ENCODE results near the gene BCKDK. TPM values are rescaled to one million over a fixed set of nuclear protein-coding genes. Genes with fewer than 3 reads are reported as not detected.
A peak's percentile ranks its signal among the peaks of the same experiment; 100 is the strongest.
"Not testable (repeated sequence)": the region's sequence is repeated elsewhere in the genome, so short reads cannot be mapped to it uniquely, and the experiment has no call there.

The BCKDK gene
- total RNA-seq, 1 experiment from 2014 or later: 52.7 TPM

GRCh38 chr16:31099860-31100638, 8.1 kb upstream of the BCKDK start:
- H3K27me3 ChIP-seq (ENCODE audit: control insufficient read depth, insufficient read depth, low read length): no peaks in the 10 kb centered on the region
- H3K36me3 ChIP-seq (replicated peaks; ENCODE audit: control insufficient read depth, insufficient read depth, low read length): no peaks in the 10 kb centered on the region
- no peak overlapping the region for H3K4me3 ChIP-seq (ENCODE audit: insufficient read depth, low read depth, low read length)
- no peak for DNase-seq

GRCh38 chr16:31100876-31101641, 7.1 kb upstream of the BCKDK start:
- H3K27me3 ChIP-seq (ENCODE audit: control insufficient read depth, insufficient read depth, low read length); DNase-seq; H3K36me3 ChIP-seq (replicated peaks; ENCODE audit: control insufficient read depth, insufficient read depth, low read length); H3K4me3 ChIP-seq (ENCODE audit: insufficient read depth, low read depth, low read length): not testable (repeated sequence)

GRCh38 chr16:31105677-31106213, 2.4 kb upstream of the BCKDK start:
- H3K4me3 ChIP-seq (ENCODE audit: insufficient read depth, low read depth, low read length): no peak overlapping the region
- peaks cover 6% of the 10 kb centered on the region for H3K36me3 ChIP-seq (replicated peaks; ENCODE audit: control insufficient read depth, insufficient read depth, low read length)
- H3K27me3 ChIP-seq (ENCODE audit: control insufficient read depth, insufficient read depth, low read length): no peaks in the 10 kb centered on the region; the same call in 1 of the 2 replicates
- DNase-seq: peak; percentile 97

GRCh38 chr16:31106509-31107464, 1.4 kb upstream of the BCKDK start:
- no peak for DNase-seq
- Histone ChIP-seq H3K4me3 (ENCODE audit: insufficient read depth, low read depth, low read length) (no peak overlapping the region), H3K27me3 (ENCODE audit: control insufficient read depth, insufficient read depth, low read length) (no peaks in the 10 kb centered on the region; the same call in 1 of the 2 replicates), H3K36me3 (replicated peaks; ENCODE audit: control insufficient read depth, insufficient read depth, low read length) (peaks cover 10% of the 10 kb centered on the region)

GRCh38 chr16:31107465-31107867, 720 bp upstream of the BCKDK start:
- peak; percentile 29 for DNase-seq
- no peak overlapping the region for H3K4me3 ChIP-seq (ENCODE audit: insufficient read depth, low read depth, low read length)

GRCh38 chr16:31108794-31109558, 790 bp downstream of the BCKDK start:
- Histone ChIP-seq H3K4me3 (ENCODE audit: insufficient read depth, low read depth, low read length) (peak overlapping the region; percentile 90), H3K27me3 (ENCODE audit: control insufficient read depth, insufficient read depth, low read length) (no peaks in the 10 kb centered on the region; the same call in 1 of the 2 replicates), H3K36me3 (replicated peaks; ENCODE audit: control insufficient read depth, insufficient read depth, low read length) (peaks cover 12% of the 10 kb centered on the region)
- DNase-seq: no peak

More at GRCh38 chr16:31107465-31107867, 720 bp upstream of the BCKDK start:
- Histone ChIP-seq H3K36me3 (replicated peaks; ENCODE audit: control insufficient read depth, insufficient read depth, low read length) (peaks cover 12% of the 10 kb centered on the region), H3K27me3 (ENCODE audit: control insufficient read depth, insufficient read depth, low read length) (no peaks in the 10 kb centered on the region; the same call in 1 of the 2 replicates)

- Histone ChIP-seq H3K4me3 (ENCODE audit: insufficient read depth, low read depth, low read length) (no peak overlapping the region), H3K36me3 (replicated peaks; ENCODE audit: control insufficient read depth, insufficient read depth, low read length) (peaks cover 12% of the 10 kb centered on the region), H3K27me3 (ENCODE audit: control insufficient read depth, insufficient read depth, low read length) (no peaks in the 10 kb centered on the region; the same call in 1 of the 2 replicates)
- DNase-seq: no peak
These were observed 1.4 kb downstream of the BCKDK start for GRCh38 chr16:31109622-31110021.

- Histone ChIP-seq H3K36me3 (replicated peaks; ENCODE audit: control insufficient read depth, insufficient read depth, low read length) (peaks cover 12% of the 10 kb centered on the region), H3K4me3 (ENCODE audit: insufficient read depth, low read depth, low read length) (no peak overlapping the region), H3K27me3 (ENCODE audit: control insufficient read depth, insufficient read depth, low read length) (no peaks in the 10 kb centered on the region; the same call in 1 of the 2 replicates)
- DNase-seq: peak; percentile 16
These were observed 2.2 kb downstream of the BCKDK start for GRCh38 chr16:31110106-31111034.

GRCh38 chr16:31111881-31112466, 3.8 kb downstream of the BCKDK start:
- Histone ChIP-seq H3K27me3 (ENCODE audit: control insufficient read depth, insufficient read depth, low read length) (no peaks in the 10 kb centered on the region; the same call in 1 of the 2 replicates), H3K4me3 (ENCODE audit: insufficient read depth, low read depth, low read length) (no peak overlapping the region), H3K36me3 (replicated peaks; ENCODE audit: control insufficient read depth, insufficient read depth, low read length) (peaks cover 12% of the 10 kb centered on the region)
- DNase-seq: peak; percentile 33

GRCh38 chr16:31112711-31113110, 4.5 kb downstream of the BCKDK start:
- DNase-seq: no peak
- H3K4me3 ChIP-seq (ENCODE audit: insufficient read depth, low read depth, low read length): no peak overlapping the region
- H3K36me3 ChIP-seq (replicated peaks; ENCODE audit: control insufficient read depth, insufficient read depth, low read length): peaks cover 12% of the 10 kb centered on the region
- no peaks in the 10 kb centered on the region; the same call in 1 of the 2 replicates for H3K27me3 ChIP-seq (ENCODE audit: control insufficient read depth, insufficient read depth, low read length)

- Histone ChIP-seq H3K4me3 (ENCODE audit: insufficient read depth, low read depth, low read length) (no peak overlapping the region), H3K36me3 (replicated peaks; ENCODE audit: control insufficient read depth, insufficient read depth, low read length) (peaks cover 12% of the 10 kb centered on the region), H3K27me3 (ENCODE audit: control insufficient read depth, insufficient read depth, low read length) (no peaks in the 10 kb centered on the region; the same call in 1 of the 2 replicates)
- DNase-seq: peak; percentile 19
These were observed 5.2 kb downstream of the BCKDK start for GRCh38 chr16:31113121-31114120.

Data from H7 (cell line).